Omental fat pad (tissue), 4 donors: ENCODE results near the gene FCGBP. TPM values are rescaled to one million over a fixed set of nuclear protein-coding genes. Genes with fewer than 3 reads are reported as not detected.

ENCODE experiments used
- ATAC-seq: fragments of 150-250 bp; one replicate; pipeline ENCODE4 v1.9.1; 2016; ENCODE audit warnings: mild to moderate bottlenecking, moderate library complexity; ENCODE audit not compliant: low FRiP score
- DNase-seq: peaks from one replicate; pipeline ENCODE4 v3.0.0-alpha.2; 2019; ENCODE audit warnings: low spot score
- total RNA-seq, 4 donors: library from RNA; depleted of rRNA; stranded (reverse); fragments of >200 nt; gene quantifications; one replicate each; pipeline ENCODE4 v1.1.0, GENCODE V29; 2016
- TF ChIP-seq, protein P1 (sequence below), 3 donors: fragments of 450-650 bp; IDR thresholded peaks; one replicate each; pipeline ENCODE4 v1.5.1; 2016 to 2017; ENCODE audit warnings: antibody characterized with exemption in 3 of 3, mild to moderate bottlenecking in 3 of 3, moderate library complexity in 2 of 3

Gene FCGBP
- total RNA-seq, 4 donors from 2014 or later, result 12.5 to 197 (median 29.3) TPM

GRCh38 chr19:39936622-39937021, 2.2 kb upstream of the FCGBP start:
- TF ChIP-seq, protein P1, sequence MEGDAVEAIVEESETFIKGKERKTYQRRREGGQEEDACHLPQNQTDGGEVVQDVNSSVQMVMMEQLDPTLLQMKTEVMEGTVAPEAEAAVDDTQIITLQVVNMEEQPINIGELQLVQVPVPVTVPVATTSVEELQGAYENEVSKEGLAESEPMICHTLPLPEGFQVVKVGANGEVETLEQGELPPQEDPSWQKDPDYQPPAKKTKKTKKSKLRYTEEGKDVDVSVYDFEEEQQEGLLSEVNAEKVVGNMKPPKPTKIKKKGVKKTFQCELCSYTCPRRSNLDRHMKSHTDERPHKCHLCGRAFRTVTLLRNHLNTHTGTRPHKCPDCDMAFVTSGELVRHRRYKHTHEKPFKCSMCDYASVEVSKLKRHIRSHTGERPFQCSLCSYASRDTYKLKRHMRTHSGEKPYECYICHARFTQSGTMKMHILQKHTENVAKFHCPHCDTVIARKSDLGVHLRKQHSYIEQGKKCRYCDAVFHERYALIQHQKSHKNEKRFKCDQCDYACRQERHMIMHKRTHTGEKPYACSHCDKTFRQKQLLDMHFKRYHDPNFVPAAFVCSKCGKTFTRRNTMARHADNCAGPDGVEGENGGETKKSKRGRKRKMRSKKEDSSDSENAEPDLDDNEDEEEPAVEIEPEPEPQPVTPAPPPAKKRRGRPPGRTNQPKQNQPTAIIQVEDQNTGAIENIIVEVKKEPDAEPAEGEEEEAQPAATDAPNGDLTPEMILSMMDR (IDR thresholded peaks at IDR 0.05), result no peak
- DNase-seq (no peak), ATAC-seq (no peak)

GRCh38 chr19:39936020-39936419, 1.6 kb upstream of the FCGBP start:
- TF ChIP-seq, protein P1 (IDR thresholded peaks at IDR 0.05), result no peak
- no peak for ATAC-seq
- DNase-seq, result no peak

GRCh38 chr19:39935364-39935661, 879 bp upstream of the FCGBP start:
- ATAC-seq (no peak), DNase-seq (no peak)
- TF ChIP-seq, protein P1 (IDR thresholded peaks at IDR 0.05), result no peak

DNA sequence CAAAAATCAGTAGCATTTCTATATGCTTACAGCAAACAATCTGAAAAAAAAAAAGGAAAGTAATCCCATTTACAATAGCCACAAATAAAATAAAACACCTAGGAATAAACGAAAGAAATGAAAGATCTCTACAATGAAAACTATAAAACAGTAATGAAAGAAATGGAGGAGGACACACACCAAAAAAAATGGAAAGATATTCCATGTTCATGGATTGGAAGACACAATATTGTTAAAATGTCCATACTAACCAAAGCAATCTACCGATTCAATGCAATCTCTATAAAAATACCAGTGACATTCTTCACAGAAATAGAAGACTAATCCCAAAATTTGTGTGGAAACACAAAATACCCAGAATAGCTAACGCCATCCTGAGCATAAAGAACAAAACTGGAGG, 4.7 kb downstream of the FCGBP start:
- TF ChIP-seq, protein P1 (IDR thresholded peaks at IDR 0.05), result no peak
- ATAC-seq (no peak), DNase-seq (no peak)

DNA sequence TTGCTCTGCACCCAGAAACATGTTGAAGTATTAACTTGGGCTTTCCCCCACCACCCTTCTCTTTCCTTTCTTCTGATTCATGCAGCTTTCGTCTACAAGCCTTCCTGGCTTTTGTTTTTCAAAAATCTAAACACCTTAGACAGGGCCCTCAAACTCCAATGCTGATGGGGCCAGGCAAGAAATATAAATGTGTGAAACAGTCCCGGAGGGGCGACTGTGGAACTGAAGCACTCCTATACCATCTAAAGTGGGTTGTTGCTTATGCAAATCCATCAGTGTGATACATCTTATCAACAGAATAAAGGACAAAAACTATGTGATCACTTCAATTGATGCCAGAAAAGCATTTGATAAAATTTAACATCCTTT, 6.1 kb downstream of the FCGBP start:
- ATAC-seq, result no peak
- TF ChIP-seq, protein P1 (IDR thresholded peaks at IDR 0.05), result no peak
- no peak for DNase-seq

GRCh38 chr19:39927524-39928356, 6.7 kb downstream of the FCGBP start:
- DNase-seq (no peak), ATAC-seq (no peak)
- TF ChIP-seq, protein P1 (IDR thresholded peaks at IDR 0.05), result no peak

DNA sequence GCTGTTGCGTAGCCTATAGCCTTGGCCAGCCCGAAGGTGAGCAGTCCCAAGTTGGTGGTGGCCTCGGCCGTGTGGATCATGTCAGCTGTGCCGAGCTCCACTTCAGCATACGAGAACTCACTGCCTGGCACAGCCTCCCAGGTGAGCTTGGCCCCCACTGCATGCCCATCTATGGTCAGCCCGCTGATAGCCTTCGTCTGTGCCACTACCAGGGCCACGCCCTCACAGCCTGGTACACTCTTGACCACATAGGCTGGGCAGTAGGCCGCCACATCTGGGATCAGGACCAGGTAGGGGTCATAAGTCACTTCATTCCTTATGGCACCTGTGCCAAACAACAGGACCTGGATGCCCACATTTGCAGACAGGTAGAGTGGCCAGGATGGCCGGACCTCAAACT, 7.4 kb downstream of the FCGBP start:
- DNase-seq (no peak), ATAC-seq (no peak)
- TF ChIP-seq, protein P1 (IDR thresholded peaks at IDR 0.05), result no peak
